ENCODE measurements around the gene HTT-AS. TPM values are rescaled to one million over a fixed set of nuclear protein-coding genes. Genes with fewer than 3 reads are reported as not detected.

Gene HTT-AS
- total and polyA plus RNA-seq, 2 of the 8 experiments (the other 6 are each of a cell fraction or from before 2014, with no cell fraction given), result not detected

DNA sequence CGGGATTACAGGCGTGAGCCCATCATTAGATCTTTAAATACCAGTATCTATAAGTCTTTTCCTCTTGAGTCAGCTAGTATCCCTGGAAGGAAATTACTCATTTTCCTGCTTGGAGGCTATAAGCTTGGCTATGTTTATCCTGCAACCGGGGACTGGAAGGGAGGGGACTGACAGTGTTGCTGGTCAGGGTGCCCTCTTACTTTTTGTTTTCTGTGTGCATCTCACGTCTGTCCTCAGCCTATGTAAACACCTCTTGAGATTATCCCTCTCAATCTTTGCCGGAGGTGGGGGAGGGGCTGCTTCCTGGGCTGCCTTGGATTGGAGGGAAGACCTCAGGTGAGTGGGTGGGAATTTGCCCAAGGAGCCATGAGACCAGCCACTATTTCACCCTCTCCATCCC, 37.1 kb upstream of the HTT-AS start (continued):
- TF ChIP-seq CHD7 (IDR thresholded peaks at IDR 0.05; ENCODE audit: insufficient replicate concordance, low read length), result no peak
- no peak for TF ChIP-seq TAF7 (optimal IDR thresholded peaks at IDR 0.05; ENCODE audit: borderline replicate concordance, low read depth, low read length)
- TF ChIP-seq PHF8 (conservative IDR thresholded peaks at IDR 0.05; ENCODE audit: low read depth, low read length), result no peak
- TF ChIP-seq CTCF (IDR thresholded peaks at IDR 0.05; ENCODE audit: control extremely low read depth in 1 of 3, insufficient read depth in 1 of 3, low read depth in 1 of 3, low read length in 3 of 3), result no peak
- TF ChIP-seq POLR2A (IDR thresholded peaks at IDR 0.05; ENCODE audit: control extremely low read depth in 1 of 2, low read depth in 2 of 2, low read length in 2 of 2), result no peak
- no peak for TF ChIP-seq RBBP5 (IDR thresholded peaks at IDR 0.05; ENCODE audit: borderline replicate concordance, low read depth, low read length)
- no peak for TF ChIP-seq KDM1A (IDR thresholded peaks at IDR 0.05; ENCODE audit: borderline replicate concordance, low read length)
- TF ChIP-seq YY1 (IDR thresholded peaks at IDR 0.05; ENCODE audit: low read depth, low read length), result no peak
- no peak for TF ChIP-seq RNF2 (IDR thresholded peaks at IDR 0.05; ENCODE audit: borderline replicate concordance, low read depth, low read length, missing control alignments, poor library complexity, severe bottlenecking)
